ENCODE results near the gene IKZF4. TPM values are rescaled to one million over a fixed set of nuclear protein-coding genes. Genes with fewer than 3 reads are reported as not detected.

IKZF4 gene
- total and polyA plus RNA-seq, 4 experiments from 2014 or later, result 0.37 to 7.9 (median 4.7) TPM

DNA sequence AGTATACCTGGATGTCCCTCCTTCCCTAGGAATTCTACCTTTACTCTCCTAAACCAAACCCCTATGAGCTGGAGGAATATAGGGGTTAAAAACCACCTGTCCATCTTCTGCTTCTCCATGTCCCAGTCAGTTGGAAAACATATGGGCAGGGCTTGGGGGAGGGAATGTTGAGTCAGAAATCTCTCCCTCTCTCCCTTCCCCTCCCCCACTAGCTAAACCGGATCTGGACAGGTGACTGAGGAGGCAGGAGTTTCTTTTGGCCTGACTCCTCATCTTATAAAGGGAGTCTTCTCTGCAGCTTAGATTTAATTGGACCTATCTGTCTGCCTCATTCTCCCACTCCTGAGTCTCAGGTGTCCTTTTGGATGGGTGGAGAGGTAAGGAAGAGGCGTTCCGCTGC is 65.3 kb downstream of the IKZF4 start:
- Histone ChIP-seq H3K27ac (ENCODE audit: low read depth, low read length) (no peak overlapping the region), H3K9me3 (ENCODE audit: control insufficient read depth in 1 of 2, low read length in 2 of 2) (no peaks in the 10 kb centered on the region)

DNA sequence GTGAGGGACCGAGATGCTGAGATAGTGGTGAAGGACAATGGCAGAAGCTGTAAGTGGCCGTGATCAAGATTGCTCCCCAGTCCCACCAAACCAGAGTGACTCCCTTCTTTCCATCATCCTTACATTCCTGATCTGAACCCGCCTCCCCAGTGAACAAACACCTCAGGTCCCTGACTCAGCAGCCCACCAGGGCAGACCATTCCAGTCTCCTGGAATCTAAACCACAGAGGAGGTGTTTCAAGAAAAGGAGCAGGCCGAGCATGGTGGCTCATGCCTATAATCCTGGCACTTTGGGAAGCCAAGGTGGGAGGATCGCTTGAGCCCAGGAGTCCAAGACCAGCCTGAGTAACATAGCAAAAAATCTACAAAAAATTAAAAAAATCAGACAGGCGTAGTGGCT is 65.8 kb downstream of the IKZF4 start:
- H3K27ac Mint-ChIP-seq, result no peak overlapping the region

More for the DNA sequence above, 65.3 kb downstream of the IKZF4 start:
- POLR2A ChIA-PET (ENCODE audit: partially characterized antibody), result interaction anchor here (0.7 to 1.8 kb wide), 3 partner anchors 17 to 18 kb away, joined by 3 to 4 read pairs (median 4); partner anchors contain the start of gene PA2G4
- CTCF ChIA-PET (ENCODE audit: partially characterized antibody), result interaction anchor here (0.6 to 3.0 kb wide), 10 partner anchors 11 to 72 kb away, joined by 3 to 23 read pairs (median 3); partner anchors contain the start of genes MYL6, PA2G4 and ZC3H10
- Mint-ChIP-seq H3K4me3 (no peak overlapping the region), H3K27me3 (peaks cover 0 to 3% of the 10 kb centered on the region in 2 donors), H3K27ac (no peak overlapping the region), H3K9me3 (no peaks in the 10 kb centered on the region), H3K4me1 (peaks cover 0 to 2% (median 0%) of the 10 kb centered on the region in 4 donors), H3K36me3 (no peaks in the 10 kb centered on the region)
- H3K4me3 ChIP-seq (ENCODE audit: low read length in 2 of 2), result no peak overlapping the region
- peaks cover 6% of the 10 kb centered on the region for H3K27me3 ChIP-seq (ENCODE audit: insufficient read depth, low read length)
- intact Hi-C loops (cut with micrococcal nuclease), result no loop called here
- H3K4me1 ChIP-seq (ENCODE audit: insufficient read depth, low read length), result peaks cover under 1% of the 10 kb centered on the region
- H3K36me3 ChIP-seq (ENCODE audit: insufficient read depth, low read length), result no peaks in the 10 kb centered on the region
- no peak for DNase-seq

DNA sequence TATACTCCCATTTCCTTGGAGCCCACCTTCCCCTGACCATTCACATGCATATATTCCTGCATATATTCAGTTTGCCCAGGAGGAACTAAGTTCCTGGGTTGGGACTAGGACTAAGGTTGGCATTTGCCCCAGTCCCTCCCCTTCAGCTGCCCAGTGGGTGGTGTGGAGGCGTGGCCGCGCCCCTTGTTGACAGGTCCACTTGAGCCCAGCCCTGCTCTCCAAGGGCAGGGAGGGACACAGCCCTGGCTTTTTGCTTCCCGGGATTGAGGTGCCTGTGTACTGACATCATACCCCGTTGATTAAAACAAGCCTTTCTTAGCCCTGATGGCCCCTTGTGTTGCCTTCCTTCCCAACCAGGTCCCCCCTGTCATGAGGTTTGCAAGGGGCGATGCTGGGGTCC is 66.4 kb downstream of the IKZF4 start:
- Mint-ChIP-seq H3K4me1 (no peaks in the 10 kb centered on the region), H3K27ac (peak overlapping the region in 1 of 7 donors; percentile 63), H3K9me3 (no peaks in the 10 kb centered on the region), H3K4me3 (no peak overlapping the region), H3K36me3 (no peaks in the 10 kb centered on the region), H3K27me3 (peaks cover 0 to 3% of the 10 kb centered on the region in 2 donors)
- Histone ChIP-seq H3K4me3 (ENCODE audit: low read length in 2 of 2) (no peak overlapping the region), H3K36me3 (ENCODE audit: insufficient read depth, low read length) (no peaks in the 10 kb centered on the region), H3K9me3 (ENCODE audit: control insufficient read depth in 1 of 2, low read length in 2 of 2) (no peaks in the 10 kb centered on the region), H3K27me3 (ENCODE audit: insufficient read depth, low read length) (peaks cover 6% of the 10 kb centered on the region), H3K27ac (ENCODE audit: low read depth, low read length) (no peak overlapping the region), H3K4me1 (ENCODE audit: insufficient read depth, low read length) (no peaks in the 10 kb centered on the region)
- intact Hi-C loops (cut with micrococcal nuclease), result no loop called here
- ChIA-PET CTCF (ENCODE audit: partially characterized antibody) (no interaction called here), POLR2A (ENCODE audit: partially characterized antibody) (no interaction called here)
- no peak for DNase-seq

More for the DNA sequence above, 65.8 kb downstream of the IKZF4 start:
- CTCF ChIA-PET (ENCODE audit: partially characterized antibody), result interaction anchor here (0.6 to 3.0 kb wide), 5 partner anchors 15 to 39 kb away, joined by 3 to 23 read pairs (median 3); partner anchors contain the start of genes PA2G4 and ZC3H10
- POLR2A ChIA-PET (ENCODE audit: partially characterized antibody), result interaction anchor here (0.7 to 0.9 kb wide), 2 partner anchors 16 to 17 kb away, joined by 3 to 4 read pairs; partner anchors contain the start of gene PA2G4
- no peak overlapping the region for H3K4me3 Mint-ChIP-seq
- H3K36me3 Mint-ChIP-seq, result no peaks in the 10 kb centered on the region
- no peaks in the 10 kb centered on the region for H3K9me3 ChIP-seq (ENCODE audit: control insufficient read depth in 1 of 2, low read length in 2 of 2)
- DNase-seq, result no peak
- no peaks in the 10 kb centered on the region for H3K36me3 ChIP-seq (ENCODE audit: insufficient read depth, low read length)
- H3K27ac ChIP-seq (ENCODE audit: low read depth, low read length), result no peak overlapping the region
- no peaks in the 10 kb centered on the region for H3K4me1 Mint-ChIP-seq
- H3K4me3 ChIP-seq (ENCODE audit: low read length in 2 of 2), result no peak overlapping the region
- peaks cover 0 to 3% of the 10 kb centered on the region in 2 donors for H3K27me3 Mint-ChIP-seq
- H3K27me3 ChIP-seq (ENCODE audit: insufficient read depth, low read length), result peaks cover 6% of the 10 kb centered on the region
- H3K9me3 Mint-ChIP-seq, result no peaks in the 10 kb centered on the region
- intact Hi-C loops (cut with micrococcal nuclease), result no loop called here
- no peaks in the 10 kb centered on the region for H3K4me1 ChIP-seq (ENCODE audit: insufficient read depth, low read length)

Other genes with a start within 250 kb of the IKZF4 start
- 10 to 100 TPM; 47.7 to 49.4 TPM for gene SARNP, start 203.3 kb upstream of the IKZF4 start, total RNA-seq
- gene SARNP, start 203.3 kb upstream of the IKZF4 start, polyA plus RNA-seq, result 100 to 1,000 TPM in 1 of 2 donors, 10 to 100 TPM in 1; 90.2 to 122 TPM
- 10 to 100 TPM; 42.6 to 44.4 TPM for gene ORMDL2, start 203.0 kb upstream of the IKZF4 start, total RNA-seq
- gene ORMDL2, start 203.0 kb upstream of the IKZF4 start, polyA plus RNA-seq, result 100 to 1,000 TPM in 1 of 2 donors, 10 to 100 TPM in 1; 95.8 to 142 TPM
- 10 to 100 TPM; 31.8 to 42.4 TPM for gene DNAJC14, start 191.5 kb upstream of the IKZF4 start, total RNA-seq
- gene DNAJC14, start 191.5 kb upstream of the IKZF4 start, polyA plus RNA-seq, result 10 to 100 TPM; 32.7 to 36.8 TPM
- 1 to 10 TPM in 1 of 2 experiments, under 1 TPM in 1; 0.67 to 1.3 TPM for gene MMP19, start 178.1 kb upstream of the IKZF4 start, total RNA-seq
- gene MMP19, start 178.1 kb upstream of the IKZF4 start, polyA plus RNA-seq, result not detected
- 10 to 100 TPM; 35.7 to 39.3 TPM for gene PYM1, start 93.1 kb upstream of the IKZF4 start, total RNA-seq
- gene PYM1, start 93.1 kb upstream of the IKZF4 start, polyA plus RNA-seq, result 10 to 100 TPM; 75.1 to 86.9 TPM
- gene DGKA, start 89.9 kb upstream of the IKZF4 start, total RNA-seq, result 1,000 to 10,000 TPM; 1,301 to 1,410 TPM
- 100 to 1,000 TPM; 195 to 493 TPM for gene DGKA, start 89.9 kb upstream of the IKZF4 start, polyA plus RNA-seq
- not detected for gene PMEL, start 55.0 kb upstream of the IKZF4 start, total RNA-seq
- not detected for gene PMEL, start 55.0 kb upstream of the IKZF4 start, polyA plus RNA-seq
- 10 to 100 TPM; 17.5 to 21.5 TPM for gene CDK2, start 54.2 kb upstream of the IKZF4 start, total RNA-seq
- gene CDK2, start 54.2 kb upstream of the IKZF4 start, polyA plus RNA-seq, result 1 to 10 TPM; 4.7 to 5.7 TPM
- 100 to 1,000 TPM; 106 to 112 TPM for gene RAB5B, start 47.0 kb upstream of the IKZF4 start, total RNA-seq
- 10 to 100 TPM; 67.5 to 80.8 TPM for gene RAB5B, start 47.0 kb upstream of the IKZF4 start, polyA plus RNA-seq
- 1 to 10 TPM; 5.4 to 5.9 TPM for gene SUOX, start 23.8 kb upstream of the IKZF4 start, total RNA-seq
- not detected for gene SUOX, start 23.8 kb upstream of the IKZF4 start, polyA plus RNA-seq
- gene RPS26, start 20.9 kb downstream of the IKZF4 start, total RNA-seq, result 10 to 100 TPM; 55.6 to 55.8 TPM
- gene RPS26, start 20.9 kb downstream of the IKZF4 start, polyA plus RNA-seq, result 1,000 to 10,000 TPM in 1 of 2 donors, 100 to 1,000 TPM in 1; 386 to 1,449 TPM
- 1 to 10 TPM; 5.9 to 6.9 TPM for gene ERBB3, start 59.1 kb downstream of the IKZF4 start, total RNA-seq
- under 1 TPM; 0.61 to 0.70 TPM for gene ERBB3, start 59.1 kb downstream of the IKZF4 start, polyA plus RNA-seq
- gene PA2G4, start 83.5 kb downstream of the IKZF4 start, total RNA-seq, result 100 to 1,000 TPM; 106 to 108 TPM
- gene PA2G4, start 83.5 kb downstream of the IKZF4 start, polyA plus RNA-seq, result 100 to 1,000 TPM; 204 to 223 TPM
- 1,000 to 10,000 TPM; 5,438 to 5,728 TPM for gene RPL41, start 95.6 kb downstream of the IKZF4 start, total RNA-seq
- gene RPL41, start 95.6 kb downstream of the IKZF4 start, polyA plus RNA-seq, result 1,000 to 10,000 TPM; 6,058 to 8,691 TPM
- 10 to 100 TPM; 16.3 to 19.6 TPM for gene ZC3H10, start 97.2 kb downstream of the IKZF4 start, total RNA-seq
- 1 to 10 TPM in 1 of 2 donors, under 1 TPM in 1; 0.27 to 3.9 TPM for gene ZC3H10, start 97.2 kb downstream of the IKZF4 start, polyA plus RNA-seq
- gene ESYT1, start 107.2 kb downstream of the IKZF4 start, total RNA-seq, result 100 to 1,000 TPM; 249 to 258 TPM
- gene ESYT1, start 107.2 kb downstream of the IKZF4 start, polyA plus RNA-seq, result 100 to 1,000 TPM; 395 to 690 TPM
- gene MYL6B, start 131.5 kb downstream of the IKZF4 start, total RNA-seq, result 1 to 10 TPM; 2.6 to 3.4 TPM
- gene MYL6B, start 131.5 kb downstream of the IKZF4 start, polyA plus RNA-seq, result 1 to 10 TPM; 1.8 to 4.8 TPM
- gene MYL6, start 137.3 kb downstream of the IKZF4 start, total RNA-seq, result 100 to 1,000 TPM; 567 to 589 TPM
- 1,000 to 10,000 TPM; 2,141 to 3,317 TPM for gene MYL6, start 137.3 kb downstream of the IKZF4 start, polyA plus RNA-seq
- 100 to 1,000 TPM; 192 to 199 TPM for gene SMARCC2, start 168.4 kb downstream of the IKZF4 start, total RNA-seq
- 10 to 100 TPM; 27.0 to 90.9 TPM for gene SMARCC2, start 168.4 kb downstream of the IKZF4 start, polyA plus RNA-seq
- 10 to 100 TPM; 38.1 to 44.8 TPM for gene RNF41, start 200.9 kb downstream of the IKZF4 start, total RNA-seq
- gene RNF41, start 200.9 kb downstream of the IKZF4 start, polyA plus RNA-seq, result 10 to 100 TPM; 33.2 to 46.7 TPM
- 10 to 100 TPM; 16.9 to 19.1 TPM for gene NABP2, start 203.3 kb downstream of the IKZF4 start, total RNA-seq
- gene NABP2, start 203.3 kb downstream of the IKZF4 start, polyA plus RNA-seq, result 1 to 10 TPM; 4.1 to 4.7 TPM
- gene SLC39A5, start 209.0 kb downstream of the IKZF4 start, total RNA-seq, result 1 to 10 TPM in 1 of 2 experiments, under 1 TPM in 1; 0.64 to 2.1 TPM
- gene SLC39A5, start 209.0 kb downstream of the IKZF4 start, polyA plus RNA-seq, result not detected
- 10 to 100 TPM; 44.1 to 44.5 TPM for gene ANKRD52, start 237.3 kb downstream of the IKZF4 start, total RNA-seq
- 10 to 100 TPM in 1 of 2 donors, 1 to 10 TPM in 1; 3.4 to 25.1 TPM for gene ANKRD52, start 237.3 kb downstream of the IKZF4 start, polyA plus RNA-seq
- 10 to 100 TPM; 35.3 to 38.6 TPM for gene COQ10A, start 245.9 kb downstream of the IKZF4 start, total RNA-seq
- 10 to 100 TPM in 1 of 2 donors, 1 to 10 TPM in 1; 8.7 to 11.7 TPM for gene COQ10A, start 245.9 kb downstream of the IKZF4 start, polyA plus RNA-seq

Measured in CD4-positive, alpha-beta memory T cell (primary cell).